Fibroblast of lung (primary cell): ENCODE results near the gene PLEKHO2.

Experiments
- EZH2 ChIP-seq: IDR thresholded peaks from 2 replicates; pipeline ENCODE4 v1.5.1; 2012; ENCODE audit warnings: low read length, control low read depth, mild to moderate bottlenecking; ENCODE audit errors: missing control alignments
- TF ChIP-seq, protein P1 (sequence below), 2 donors: IDR thresholded peaks in 1 of 2; conservative IDR thresholded peaks in 1 of 2; 1 replicate in 1 of 2; 2 replicates in 1 of 2; pipeline ENCODE4 v1.5.1; 2011 to 2012; ENCODE audit warnings: low read length in 2 of 2, control low read depth in 1 of 2, inconsistent platforms in 1 of 2, low read depth in 1 of 2, mild to moderate bottlenecking in 1 of 2

DNA sequence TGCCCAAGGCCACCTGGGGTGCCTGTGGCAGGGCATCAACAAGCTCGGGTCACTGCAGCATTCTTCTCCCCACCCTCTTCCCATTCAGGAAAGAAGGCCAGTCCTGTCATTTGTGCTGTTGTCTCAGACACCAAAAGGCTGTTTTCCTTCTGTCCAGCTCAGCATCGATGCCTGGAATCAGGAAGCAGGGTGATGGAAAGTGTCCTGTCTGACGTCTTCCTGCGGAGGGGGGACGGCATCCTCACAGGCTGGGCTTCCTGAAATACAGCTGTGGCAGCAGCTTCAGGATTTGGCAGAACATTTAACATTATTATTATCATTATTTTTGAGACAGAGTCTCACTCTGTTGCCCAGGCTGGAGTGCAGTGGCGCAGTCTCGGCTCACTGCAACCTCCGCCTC lies 37.0 kb downstream of the PLEKHO2 start:
- TF ChIP-seq, protein P1, sequence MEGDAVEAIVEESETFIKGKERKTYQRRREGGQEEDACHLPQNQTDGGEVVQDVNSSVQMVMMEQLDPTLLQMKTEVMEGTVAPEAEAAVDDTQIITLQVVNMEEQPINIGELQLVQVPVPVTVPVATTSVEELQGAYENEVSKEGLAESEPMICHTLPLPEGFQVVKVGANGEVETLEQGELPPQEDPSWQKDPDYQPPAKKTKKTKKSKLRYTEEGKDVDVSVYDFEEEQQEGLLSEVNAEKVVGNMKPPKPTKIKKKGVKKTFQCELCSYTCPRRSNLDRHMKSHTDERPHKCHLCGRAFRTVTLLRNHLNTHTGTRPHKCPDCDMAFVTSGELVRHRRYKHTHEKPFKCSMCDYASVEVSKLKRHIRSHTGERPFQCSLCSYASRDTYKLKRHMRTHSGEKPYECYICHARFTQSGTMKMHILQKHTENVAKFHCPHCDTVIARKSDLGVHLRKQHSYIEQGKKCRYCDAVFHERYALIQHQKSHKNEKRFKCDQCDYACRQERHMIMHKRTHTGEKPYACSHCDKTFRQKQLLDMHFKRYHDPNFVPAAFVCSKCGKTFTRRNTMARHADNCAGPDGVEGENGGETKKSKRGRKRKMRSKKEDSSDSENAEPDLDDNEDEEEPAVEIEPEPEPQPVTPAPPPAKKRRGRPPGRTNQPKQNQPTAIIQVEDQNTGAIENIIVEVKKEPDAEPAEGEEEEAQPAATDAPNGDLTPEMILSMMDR (conservative IDR thresholded peaks at IDR 0.05 in 1 of 2, IDR thresholded peaks at IDR 0.05 in 1 of 2; ENCODE audit: low read depth in 1 of 2, low read length in 2 of 2), result no peak
- TF ChIP-seq EZH2, result no peak
